Measurements from ENCODE around the gene STAT6.
A peak's percentile ranks its signal among the peaks of the same experiment; 100 is the strongest.

Gene STAT6

GRCh38 chr12:57090924-57091637 is 20.1 kb downstream of the STAT6 start:
- H3K4me3 ChIP-seq (ENCODE audit: low read depth, low read length): peak overlapping the region; percentile 91; the same call in 1 of the 2 replicates
- no peak for DNase-seq (ENCODE audit: low read depth)
- no peak for TF ChIP-seq CTCF (IDR thresholded peaks at IDR 0.05; ENCODE audit: insufficient read depth, low read depth, low read length, missing control alignments)

DNA sequence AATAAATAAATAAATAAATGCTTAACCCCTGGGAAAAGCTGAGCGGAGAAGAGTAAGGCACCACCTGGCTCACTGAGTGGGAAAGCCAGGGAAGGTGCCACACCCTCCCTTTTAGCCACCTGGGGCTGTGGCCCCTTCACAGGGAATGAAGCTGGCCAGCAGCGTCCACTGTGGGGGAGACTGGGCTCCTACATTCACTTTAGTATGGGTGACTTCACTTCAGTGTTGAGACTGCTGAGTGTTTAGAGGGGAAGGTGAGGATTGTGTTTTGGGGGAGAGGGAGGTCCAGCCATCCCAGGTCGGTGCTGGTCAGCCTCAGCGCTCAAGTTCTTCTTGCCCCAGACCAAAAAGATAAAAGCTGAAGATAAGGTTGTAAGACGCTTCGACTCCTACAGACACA is 20.7 kb downstream of the STAT6 start:
- peak overlapping the region; percentile 91 for H3K4me3 ChIP-seq (ENCODE audit: low read depth, low read length)
- no peak for TF ChIP-seq CTCF (IDR thresholded peaks at IDR 0.05; ENCODE audit: insufficient read depth, low read depth, low read length, missing control alignments)
- no peak for DNase-seq (ENCODE audit: low read depth)

GRCh38 chr12:57089271-57090245 is 21.6 kb downstream of the STAT6 start:
- TF ChIP-seq CTCF (IDR thresholded peaks at IDR 0.05; ENCODE audit: insufficient read depth, low read depth, low read length, missing control alignments): no peak
- H3K4me3 ChIP-seq (ENCODE audit: low read depth, low read length): peak overlapping the region; percentile 91
- DNase-seq (ENCODE audit: low read depth): peak; percentile 54

GRCh38 chr12:57088354-57089270 is 22.6 kb downstream of the STAT6 start, which contains the start of gene NAB2:
Gene NAB2 (plus strand): TSS chr12:57089114. CDS start chr12:57089272, 158 bp downstream.
- no peak for TF ChIP-seq CTCF (IDR thresholded peaks at IDR 0.05; ENCODE audit: insufficient read depth, low read depth, low read length, missing control alignments)
- peak; percentile 98 for DNase-seq (ENCODE audit: low read depth)
- peak within 1 kb of the TSS; percentile 99 for H3K4me3 ChIP-seq (ENCODE audit: low read depth, low read length)

GRCh38 chr12:57087691-57088353 is 23.3 kb downstream of the STAT6 start:
- DNase-seq (ENCODE audit: low read depth): peak; percentile 93
- H3K4me3 ChIP-seq (ENCODE audit: low read depth, low read length): peak overlapping the region; percentile 99
- TF ChIP-seq CTCF (IDR thresholded peaks at IDR 0.05; ENCODE audit: insufficient read depth, low read depth, low read length, missing control alignments): no peak

Data from GM12865 (cell line).